IMR-90 (cell line): ENCODE measurements around the gene RAET1E. TPM values are rescaled to one million over a fixed set of nuclear protein-coding genes. Genes with fewer than 3 reads are reported as not detected.

ENCODE experiments used
- ATAC-seq: fragments of 200-7000 bp; cut with Tn5 transposase; 2 replicates; pipeline ENCODE4 v1.9.1; 2020; ENCODE audit warnings: low read depth, mild to moderate bottlenecking, moderate library complexity
- BruUV-seq: library from RNA; stranded (reverse); fragments of 400-500 nt; replicated peaks from 2 replicates; lab custom pipeline; 2021; lab: Mats Ljungman, UMichigan
- CTCF ChIA-PET: fragments of 300-600 bp; formaldehyde crosslinking; extraction: SDS; loops from one replicate; lab custom pipeline; 2021; ENCODE audit warnings: antibody characterized with exemption; lab: Yijun Ruan, JAX
- POLR2A ChIA-PET: fragments of 300-600 bp; sonication (Branson Sonifier 250); formaldehyde crosslinking; loops from one replicate; lab custom pipeline; 2022; ENCODE audit warnings: antibody characterized with exemption; ENCODE audit not compliant: unreplicated experiment; lab: Charles Lee
- DNase-seq: peaks from one replicate; pipeline ENCODE4 v3.0.0; 2013
- H2AFZ ChIP-seq: replicated peaks from 2 replicates; pipeline ENCODE3; 2013; ENCODE audit warnings: low read length, mild to moderate bottlenecking; ENCODE audit not compliant: poor library complexity
- H2AK5ac ChIP-seq: 2 replicates; pipeline ENCODE4 v1.6.1; 2013; ENCODE audit warnings: low read depth, low read length, inconsistent platforms
- H2AK9ac ChIP-seq: replicated peaks from 2 replicates; pipeline ENCODE3; 2013; ENCODE audit warnings: mild to moderate bottlenecking, low read depth, low read length, moderate library complexity; ENCODE audit not compliant: poor library complexity
- H2BK120ac ChIP-seq: 2 replicates; pipeline ENCODE4 v1.6.1; 2013; ENCODE audit warnings: low read depth, low read length, inconsistent platforms
- H2BK15ac ChIP-seq: 3 replicates; pipeline ENCODE4 v1.6.1; 2013; ENCODE audit warnings: low read depth, low read length, inconsistent platforms
- H2BK20ac ChIP-seq: 2 replicates; pipeline ENCODE4 v1.6.1; 2013; ENCODE audit warnings: low read depth, mild to moderate bottlenecking, inconsistent platforms, low read length, moderate library complexity
- H2BK5ac ChIP-seq: 2 replicates; pipeline ENCODE4 v1.6.1; 2013; ENCODE audit warnings: mild to moderate bottlenecking, low read depth, low read length, inconsistent platforms; ENCODE audit not compliant: poor library complexity, severe bottlenecking
- H3K14ac ChIP-seq: replicated peaks from 2 replicates; pipeline ENCODE4 v1.6.1; 2013; ENCODE audit warnings: low read depth, low read length, inconsistent platforms
- H3K18ac ChIP-seq: 2 replicates; pipeline ENCODE4 v1.6.1; 2013; ENCODE audit warnings: low read depth, low read length, control low read depth
- H3K23ac ChIP-seq: 2 replicates; pipeline ENCODE4 v1.6.1; 2013; ENCODE audit warnings: low read depth, low read length, inconsistent platforms
- H3K27ac ChIP-seq: 2 replicates; pipeline ENCODE4 v1.5.1; 2013; ENCODE audit warnings: mild to moderate bottlenecking, control low read depth, low read length; ENCODE audit not compliant: insufficient read depth
- H3K27me3 ChIP-seq: 2 replicates; pipeline ENCODE4 v1.6.1; 2013; ENCODE audit warnings: low read length; ENCODE audit not compliant: control insufficient read depth, insufficient read depth
- H3K36me3 ChIP-seq: 2 replicates; pipeline ENCODE4 v1.6.1; 2013; ENCODE audit warnings: low read length, mixed read lengths; ENCODE audit not compliant: control insufficient read depth, insufficient read depth
- H3K4ac ChIP-seq: 2 replicates; pipeline ENCODE4 v1.6.1; 2013; ENCODE audit warnings: low read depth, low read length, inconsistent platforms
- H3K4me1 ChIP-seq: 2 replicates; pipeline ENCODE4 v1.6.1; 2013; ENCODE audit warnings: low read length, mixed read lengths; ENCODE audit not compliant: control insufficient read depth, insufficient read depth
- H3K4me2 ChIP-seq: 2 replicates; pipeline ENCODE4 v1.6.1; 2013; ENCODE audit warnings: low read depth, mild to moderate bottlenecking, control low read depth, low read length, moderate library complexity
- H3K4me3 ChIP-seq: 2 replicates; pipeline ENCODE4 v1.5.1; 2013; ENCODE audit warnings: low read depth, mild to moderate bottlenecking, control low read depth, low read length, moderate library complexity; ENCODE audit not compliant: insufficient read depth
- H3K56ac ChIP-seq: 2 replicates; pipeline ENCODE4 v1.6.1; 2013; ENCODE audit warnings: low read length, inconsistent platforms; ENCODE audit not compliant: insufficient read depth; ENCODE audit errors: extremely low read depth
- H3K79me1 ChIP-seq, 2 experiments: 2 replicates each; pipeline ENCODE4 v1.6.1; 2013; ENCODE audit warnings: low read length in 2 of 2, inconsistent platforms in 1 of 2, low read depth in 1 of 2
- H3K9ac ChIP-seq: 2 replicates; pipeline ENCODE4 v1.6.1; 2013; ENCODE audit warnings: low read depth, low read length, control low read depth
- H3K9me1 ChIP-seq: 2 replicates; pipeline ENCODE4 v1.6.1; 2013; ENCODE audit warnings: low read length, inconsistent platforms; ENCODE audit not compliant: insufficient read depth
- H3K9me3 ChIP-seq: 2 replicates; pipeline ENCODE4 v1.6.1; 2013; ENCODE audit warnings: low read length; ENCODE audit not compliant: control insufficient read depth, insufficient read depth
- H4K20me1 ChIP-seq: 2 replicates; pipeline ENCODE4 v1.6.1; 2013; ENCODE audit warnings: low read length, inconsistent platforms; ENCODE audit not compliant: insufficient read depth
- H4K5ac ChIP-seq: 2 replicates; pipeline ENCODE4 v1.6.1; 2013; ENCODE audit warnings: mild to moderate bottlenecking, low read depth, low read length, control low read depth
- H4K8ac ChIP-seq, 2 experiments: 2 replicates each; pipeline ENCODE4 v1.6.1; 2013; ENCODE audit warnings: low read depth in 2 of 2, low read length in 2 of 2, control low read depth in 1 of 2, inconsistent platforms in 1 of 2
- H4K91ac ChIP-seq: 2 replicates; pipeline ENCODE4 v1.6.1; 2013; ENCODE audit warnings: low read depth, low read length, inconsistent platforms; ENCODE audit not compliant: insufficient read depth
- BHLHE40 ChIP-seq: fragments of 150-350 bp; IDR thresholded peaks from 2 replicates; pipeline ENCODE4 v1.6.1; 2016; ENCODE audit warnings: mild to moderate bottlenecking, low read depth, low read length
- MXI1 ChIP-seq: IDR thresholded peaks from 2 replicates; pipeline ENCODE4 v1.6.1; 2012; ENCODE audit warnings: low read depth, mild to moderate bottlenecking, low read length, moderate library complexity, borderline replicate concordance
- WGBS, 2 experiments: methylation state at CpG; one replicate each; pipeline versions ENCODE4 v1.1.5 to v1.1.7; 2013; ENCODE audit warnings: missing lambda C conversion rate in 2 of 2; ENCODE audit not compliant: insufficient read length in 1 of 2; ENCODE audit errors: extremely low coverage in 2 of 2; 5-methylcytosine and 5-hydroxymethylcytosine counted together
- dilution Hi-C: fragments of 300-500 bp; cut with HindIII; formaldehyde crosslinking; loops from one replicate; pipeline ENCODE4 v1.14.3; 2018; ENCODE audit warnings: low sequenced_read_pairs; ENCODE audit not compliant: unreplicated experiment
- in situ Hi-C: fragments of 300-500 bp; cut with MboI; formaldehyde crosslinking; loops from 3 replicates; pipeline ENCODE4 v1.14.3; 2019; ENCODE audit warnings: low sequenced_read_pairs, inconsistent platforms, mixed read lengths
- intact Hi-C: fragments of 100-400 bp; cut with micrococcal nuclease; formaldehyde crosslinking; loops from 2 replicates; pipeline ENCODE4 v1.10.0; 2022
- polyA plus RNA-seq, 3 experiments: library from polyadenylated mRNA; depleted of rRNA; stranded (reverse); fragments of >200 nt; gene quantifications; 2 replicates each; pipeline ENCODE4 v1.2.3, GENCODE V29; 2012; ENCODE audit warnings: low replicate concordance in 1 of 3
- total RNA-seq: library from RNA; depleted of rRNA; stranded (reverse); fragments of >200 nt; gene quantifications from 2 replicates; pipeline ENCODE4 v1.2.3, GENCODE V29; 2012
- TF ChIP-seq, protein P1 (sequence below): fragments of 150-350 bp; IDR thresholded peaks from 2 replicates; pipeline ENCODE4 v1.6.1; 2017; ENCODE audit warnings: mild to moderate bottlenecking, antibody characterized with exemption, low read length, low read depth

RAET1E gene
- total and polyA plus RNA-seq, 2 of the 4 experiments (the other 2 are of a cell fraction): not detected

GRCh38 chr6:149905911-149906371 is 8.0 kb upstream of the RAET1E start:
- no peak overlapping the region for H2AK9ac ChIP-seq
- H3K4me1 ChIP-seq: no peaks in the 10 kb centered on the region
- H3K9me3 ChIP-seq: peaks cover 12% of the 10 kb centered on the region
- no peaks in the 10 kb centered on the region for H3K9me1 ChIP-seq
- no peak for TF ChIP-seq MXI1
- TF ChIP-seq BHLHE40: no peak
- TF ChIP-seq, protein P1, sequence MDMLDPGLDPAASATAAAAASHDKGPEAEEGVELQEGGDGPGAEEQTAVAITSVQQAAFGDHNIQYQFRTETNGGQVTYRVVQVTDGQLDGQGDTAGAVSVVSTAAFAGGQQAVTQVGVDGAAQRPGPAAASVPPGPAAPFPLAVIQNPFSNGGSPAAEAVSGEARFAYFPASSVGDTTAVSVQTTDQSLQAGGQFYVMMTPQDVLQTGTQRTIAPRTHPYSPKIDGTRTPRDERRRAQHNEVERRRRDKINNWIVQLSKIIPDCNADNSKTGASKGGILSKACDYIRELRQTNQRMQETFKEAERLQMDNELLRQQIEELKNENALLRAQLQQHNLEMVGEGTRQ: no peak
- H2AK5ac ChIP-seq: no peak overlapping the region
- no peak overlapping the region for H3K4me3 ChIP-seq
- H2BK15ac ChIP-seq: no peak overlapping the region
- intact Hi-C loops: no loop called here
- DNase-seq (no peak), ATAC-seq (no peak)
- H3K79me1 ChIP-seq: no peaks in the 10 kb centered on the region
- no peak overlapping the region for H4K91ac ChIP-seq
- no peak overlapping the region for H4K5ac ChIP-seq
- H2BK5ac ChIP-seq: no peak overlapping the region
- H3K14ac ChIP-seq: no peak overlapping the region
- ChIA-PET POLR2A (no interaction called here), CTCF (no interaction called here)
- no peak overlapping the region for H3K27ac ChIP-seq
- 64% methylated on average over 4 of the region's 6 CpGs; no CpG with 5 or more reads in 1 of the 2 experiments for WGBS, 2 experiments
- no peak overlapping the region for H3K23ac ChIP-seq
- BruUV-seq: no TSS peak
- dilution Hi-C loops: no loop called here
- no peak overlapping the region for H2BK120ac ChIP-seq
- no peak overlapping the region for H2BK20ac ChIP-seq
- H2AFZ ChIP-seq: no peak overlapping the region
- H3K36me3 ChIP-seq: no peaks in the 10 kb centered on the region
- in situ Hi-C loops: no loop called here
- no peak overlapping the region for H3K18ac ChIP-seq
- no peak overlapping the region for H3K56ac ChIP-seq
- peaks cover 12% of the 10 kb centered on the region for H3K27me3 ChIP-seq
- no peak overlapping the region for H4K8ac ChIP-seq
- no peak overlapping the region for H3K9ac ChIP-seq
- no peak overlapping the region for H3K4me2 ChIP-seq
- no peaks in the 10 kb centered on the region for H4K20me1 ChIP-seq
- no peak overlapping the region for H3K4ac ChIP-seq
